NB4 (cell line): ENCODE measurements around the gene CSRP1.
A peak's percentile ranks its signal among the peaks of the same experiment; 100 is the strongest.

ENCODE experiments used
- DNase-seq: peaks from one replicate; pipeline ENCODE4 v3.0.0; 2010; ENCODE audit warnings: low read depth
- H3K4me3 ChIP-seq: one replicate; pipeline ENCODE4 v1.5.1; 2011; ENCODE audit warnings: mild to moderate bottlenecking, low read depth, low read length, moderate library complexity
- CTCF ChIP-seq: IDR thresholded peaks from one replicate; pipeline ENCODE4 v1.5.1; 2012; ENCODE audit warnings: low read depth, low read length
- MYC ChIP-seq: IDR thresholded peaks from 2 replicates; pipeline ENCODE4 v1.6.1; 2011; ENCODE audit warnings: low read depth, low read length
- POLR2A ChIP-seq: IDR thresholded peaks from 2 replicates; pipeline ENCODE4 v1.6.1; 2011; ENCODE audit warnings: mild to moderate bottlenecking; ENCODE audit not compliant: insufficient read length; ENCODE audit errors: extremely low read depth
- TF ChIP-seq, protein P1 (sequence below): IDR thresholded peaks from 2 replicates; pipeline ENCODE4 v1.6.1; 2011; ENCODE audit warnings: low read depth, low read length

CSRP1 gene

GRCh38 chr1:201486187-201486586 lies 20.7 kb downstream of the CSRP1 start:
- H3K4me3 ChIP-seq = no peak overlapping the region
- TF ChIP-seq CTCF (no peak), MYC (no peak), POLR2A (no peak)
- TF ChIP-seq, protein P1, sequence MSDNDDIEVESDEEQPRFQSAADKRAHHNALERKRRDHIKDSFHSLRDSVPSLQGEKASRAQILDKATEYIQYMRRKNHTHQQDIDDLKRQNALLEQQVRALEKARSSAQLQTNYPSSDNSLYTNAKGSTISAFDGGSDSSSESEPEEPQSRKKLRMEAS = no peak
- DNase-seq = no peak

- TF ChIP-seq MYC = no peak
- no peak for TF ChIP-seq CTCF
- TF ChIP-seq, protein P1 = no peak
- no peak for TF ChIP-seq POLR2A
- no peak for DNase-seq
- H3K4me3 ChIP-seq = no peak overlapping the region
Observed at GRCh38 chr1:201485184-201485774, 21.6 kb downstream of the CSRP1 start.

DNA sequence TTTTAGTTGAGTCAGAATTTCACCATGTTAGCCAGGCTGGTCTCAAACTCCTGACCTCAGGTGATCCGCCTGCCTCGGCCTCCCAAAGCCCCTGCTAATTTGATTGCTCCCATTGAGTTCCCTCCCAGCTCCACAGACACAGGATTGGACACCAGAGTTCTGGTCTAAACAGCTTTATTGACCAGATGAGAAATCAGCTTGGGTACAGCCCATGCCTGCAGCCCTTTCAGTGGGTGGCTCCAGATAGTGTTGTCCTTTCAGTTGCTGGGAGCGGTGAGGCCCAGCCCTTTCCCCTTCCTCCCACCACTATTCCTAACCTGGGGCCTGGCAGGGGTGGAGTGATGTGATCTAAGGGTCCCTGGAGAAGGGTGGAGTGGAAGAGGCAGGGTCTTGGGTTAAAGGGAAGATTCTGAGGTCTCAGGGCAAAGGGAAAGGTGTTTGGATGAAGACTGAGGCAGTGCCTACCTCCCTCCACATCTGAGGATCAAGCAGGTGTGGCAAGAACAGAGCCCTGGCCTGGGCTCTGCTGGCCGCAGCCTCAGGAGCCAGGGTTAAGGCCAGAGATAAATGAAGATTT lies 23.5 kb downstream of the CSRP1 start:
- H3K4me3 ChIP-seq = no peak overlapping the region
- DNase-seq = no peak
- no peak for TF ChIP-seq POLR2A
- no peak for TF ChIP-seq MYC
- TF ChIP-seq, protein P1 = no peak
- TF ChIP-seq CTCF = no peak

GRCh38 chr1:201482755-201483154 lies 24.2 kb downstream of the CSRP1 start:
- DNase-seq = no peak
- TF ChIP-seq MYC (no peak), POLR2A (no peak), CTCF (no peak)
- TF ChIP-seq, protein P1 = no peak
- no peak overlapping the region for H3K4me3 ChIP-seq

GRCh38 chr1:201481761-201482493 lies 25.0 kb downstream of the CSRP1 start:
- DNase-seq = peak; percentile 75
- no peak overlapping the region for H3K4me3 ChIP-seq
- TF ChIP-seq MYC (no peak), POLR2A (no peak), CTCF (peak; percentile 62)
- TF ChIP-seq, protein P1 = no peak

DNA sequence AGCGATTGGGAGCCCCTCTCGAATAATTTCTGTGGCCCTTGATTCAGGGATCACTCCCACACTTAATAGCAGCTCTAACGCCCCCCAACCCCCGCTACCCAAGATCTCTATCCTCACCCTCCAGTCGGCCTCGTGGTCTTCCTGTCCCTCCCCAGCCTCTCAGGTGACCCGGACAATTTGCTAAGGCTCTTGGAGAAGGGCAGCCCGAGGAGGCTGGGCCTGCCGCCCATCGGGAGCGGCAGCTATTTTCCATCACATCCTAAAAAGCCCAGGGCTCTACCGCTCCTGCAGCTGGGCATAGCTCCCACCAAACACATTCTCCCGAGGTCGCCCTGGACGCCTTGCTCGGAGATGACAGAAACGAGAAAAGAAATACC lies 25.9 kb downstream of the CSRP1 start:
- no peak for DNase-seq
- TF ChIP-seq CTCF (no peak), MYC (no peak), POLR2A (no peak)
- TF ChIP-seq, protein P1 = no peak
- no peak overlapping the region for H3K4me3 ChIP-seq
